Suprapubic skin (tissue), 3 donors: ENCODE results near the gene LRRC47.

Experiments used
- EP300 ChIP-seq: sonication (generic); formaldehyde crosslinking; IDR thresholded peaks from one replicate; pipeline ENCODE4 v1.6.1; 2017; ENCODE audit warnings: antibody characterized with exemption
- TF ChIP-seq, protein P1 (sequence below), 2 donors: fragments of 200-600 bp in 1 of 2; fragments of 450-650 bp in 1 of 2; sonication (generic) in 1 of 2; IDR thresholded peaks; one replicate each; pipeline ENCODE4 v1.5.1; 2016 to 2019; ENCODE audit warnings: antibody characterized with exemption in 2 of 2, mild to moderate bottlenecking in 1 of 2, moderate library complexity in 1 of 2

- TF ChIP-seq, protein P1, sequence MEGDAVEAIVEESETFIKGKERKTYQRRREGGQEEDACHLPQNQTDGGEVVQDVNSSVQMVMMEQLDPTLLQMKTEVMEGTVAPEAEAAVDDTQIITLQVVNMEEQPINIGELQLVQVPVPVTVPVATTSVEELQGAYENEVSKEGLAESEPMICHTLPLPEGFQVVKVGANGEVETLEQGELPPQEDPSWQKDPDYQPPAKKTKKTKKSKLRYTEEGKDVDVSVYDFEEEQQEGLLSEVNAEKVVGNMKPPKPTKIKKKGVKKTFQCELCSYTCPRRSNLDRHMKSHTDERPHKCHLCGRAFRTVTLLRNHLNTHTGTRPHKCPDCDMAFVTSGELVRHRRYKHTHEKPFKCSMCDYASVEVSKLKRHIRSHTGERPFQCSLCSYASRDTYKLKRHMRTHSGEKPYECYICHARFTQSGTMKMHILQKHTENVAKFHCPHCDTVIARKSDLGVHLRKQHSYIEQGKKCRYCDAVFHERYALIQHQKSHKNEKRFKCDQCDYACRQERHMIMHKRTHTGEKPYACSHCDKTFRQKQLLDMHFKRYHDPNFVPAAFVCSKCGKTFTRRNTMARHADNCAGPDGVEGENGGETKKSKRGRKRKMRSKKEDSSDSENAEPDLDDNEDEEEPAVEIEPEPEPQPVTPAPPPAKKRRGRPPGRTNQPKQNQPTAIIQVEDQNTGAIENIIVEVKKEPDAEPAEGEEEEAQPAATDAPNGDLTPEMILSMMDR (IDR thresholded peaks at IDR 0.05) = no peak
- TF ChIP-seq EP300 = no peak
These were observed 51.2 kb downstream of the LRRC47 start for GRCh38 chr1:3745071-3745470.
